Ovary (tissue), 3 donors: ENCODE measurements around the gene HOXC9.

Source experiments
- CTCF ChIP-seq, 3 donors: fragments of 450-650 bp in 2 of 3; fragments of 200-600 bp in 1 of 3; IDR thresholded peaks; one replicate each; pipeline versions ENCODE4 v1.5.1 to v1.8.0; 2016 to 2022; ENCODE audit warnings: antibody characterized with exemption in 3 of 3, mild to moderate bottlenecking in 1 of 3
- EP300 ChIP-seq: sonication (generic); formaldehyde crosslinking; IDR thresholded peaks from one replicate; pipeline ENCODE4 v1.6.1; 2017; ENCODE audit warnings: antibody characterized with exemption
- donor health status: DM: no; HTN: no; CAD: no.

- no peak for TF ChIP-seq CTCF (IDR thresholded peaks at IDR 0.05)
- no peak for TF ChIP-seq EP300
Measured at GRCh38 chr12:53990311-53991076, 9.5 kb upstream of the HOXC9 start.
